ENCODE data around the gene GABARAPL1. TPM values are rescaled to one million over a fixed set of nuclear protein-coding genes. Genes with fewer than 3 reads are reported as not detected.

GABARAPL1 gene
- total RNA-seq, 1 experiment from 2014 or later = 55.6 TPM

DNA sequence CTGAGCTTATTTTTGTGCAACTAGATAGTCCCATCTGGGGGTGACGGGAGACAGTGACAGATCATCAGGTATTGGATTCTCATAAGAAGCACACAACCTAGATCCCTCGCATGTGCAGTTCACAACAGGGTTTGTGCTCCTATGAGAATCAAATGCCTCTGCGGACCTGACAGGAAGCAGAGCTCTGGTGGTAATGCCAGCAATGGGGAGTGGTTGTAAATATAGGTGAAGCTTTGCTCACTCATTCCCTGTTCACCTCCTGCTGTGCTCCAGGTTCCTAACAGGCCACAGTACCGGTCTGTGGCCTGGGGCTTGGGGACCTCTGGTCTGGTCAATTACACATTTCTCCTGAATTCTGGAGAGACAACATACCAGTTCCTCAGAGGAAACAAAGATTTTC is 39.0 kb downstream of the GABARAPL1 start:
- Histone ChIP-seq H2BK12ac (ENCODE audit: insufficient read length, low read depth, low read length) (no peak overlapping the region), H2BK5ac (ENCODE audit: insufficient read length, low read length) (no peak overlapping the region), H4K91ac (ENCODE audit: insufficient read length, low read depth, low read length) (no peak overlapping the region), H3K27me3 (ENCODE audit: insufficient read depth, low read length) (no peaks in the 10 kb centered on the region), H3K18ac (ENCODE audit: insufficient read length, low read depth, low read length) (no peak overlapping the region), H4K8ac (replicated peaks; ENCODE audit: insufficient read length, low read depth, low read length) (no peak overlapping the region), H3K4me1 (ENCODE audit: insufficient read depth, low read length) (no peaks in the 10 kb centered on the region), H2BK20ac (ENCODE audit: low read depth, low read length, poor library complexity, severe bottlenecking) (no peak overlapping the region), H3K23me2 (ENCODE audit: insufficient read length, low read depth, low read length, poor library complexity, severe bottlenecking) (no peaks in the 10 kb centered on the region), H2BK120ac (ENCODE audit: low read depth, low read length, poor library complexity, severe bottlenecking) (no peak overlapping the region), H2AK5ac (ENCODE audit: insufficient read length, low read length) (no peak overlapping the region), H3K79me2 (ENCODE audit: insufficient read depth, low read length) (no peaks in the 10 kb centered on the region), H3K23ac (ENCODE audit: insufficient read length, low read depth, low read length) (no peak overlapping the region), H3K9me3 (ENCODE audit: control insufficient read depth, low read depth, low read length) (no peaks in the 10 kb centered on the region), H2BK15ac (ENCODE audit: low read depth, low read length) (no peak overlapping the region), H3K27ac (ENCODE audit: insufficient read length, low read depth, low read length) (no peak overlapping the region), H4K5ac (ENCODE audit: insufficient read length, low read depth, low read length) (no peak overlapping the region), H4K20me1 (ENCODE audit: control insufficient read depth, insufficient read depth, insufficient read length) (no peaks in the 10 kb centered on the region), H3K56ac (ENCODE audit: insufficient read length, low read depth, low read length) (no peak overlapping the region), H3K9ac (ENCODE audit: extremely low read depth, insufficient read length, low read length) (no peak overlapping the region), H2AFZ (ENCODE audit: low read length) (no peak overlapping the region), H3K4ac (ENCODE audit: low read depth, low read length) (no peak overlapping the region), H3K79me1 (ENCODE audit: insufficient read depth, low read depth, low read length, poor library complexity, severe bottlenecking) (no peaks in the 10 kb centered on the region), H3K4me2 (ENCODE audit: insufficient read depth, insufficient read length, low read length) (no peak overlapping the region), H3K14ac (ENCODE audit: insufficient read depth, low read length) (no peak overlapping the region), H3T11ph (ENCODE audit: low read length) (no peak overlapping the region)
- no peak overlapping the region for H3K27ac Mint-ChIP-seq
- no peak overlapping the region for H3K4me3 Mint-ChIP-seq
- peaks cover 9 to 11% of the 10 kb centered on the region in 2 experiments; a peak in 4 of 5 replicates for H3K9me3 Mint-ChIP-seq
- H3K27me3 Mint-ChIP-seq (ENCODE audit: low read depth) = no peaks in the 10 kb centered on the region
- WGBS (ENCODE audit: extremely low coverage, insufficient read length, low lambda C conversion rate) = no CpG with 5 or more reads among the region's 4 CpGs
- DNase-seq = no peak
- TF ChIP-seq, protein P1, sequence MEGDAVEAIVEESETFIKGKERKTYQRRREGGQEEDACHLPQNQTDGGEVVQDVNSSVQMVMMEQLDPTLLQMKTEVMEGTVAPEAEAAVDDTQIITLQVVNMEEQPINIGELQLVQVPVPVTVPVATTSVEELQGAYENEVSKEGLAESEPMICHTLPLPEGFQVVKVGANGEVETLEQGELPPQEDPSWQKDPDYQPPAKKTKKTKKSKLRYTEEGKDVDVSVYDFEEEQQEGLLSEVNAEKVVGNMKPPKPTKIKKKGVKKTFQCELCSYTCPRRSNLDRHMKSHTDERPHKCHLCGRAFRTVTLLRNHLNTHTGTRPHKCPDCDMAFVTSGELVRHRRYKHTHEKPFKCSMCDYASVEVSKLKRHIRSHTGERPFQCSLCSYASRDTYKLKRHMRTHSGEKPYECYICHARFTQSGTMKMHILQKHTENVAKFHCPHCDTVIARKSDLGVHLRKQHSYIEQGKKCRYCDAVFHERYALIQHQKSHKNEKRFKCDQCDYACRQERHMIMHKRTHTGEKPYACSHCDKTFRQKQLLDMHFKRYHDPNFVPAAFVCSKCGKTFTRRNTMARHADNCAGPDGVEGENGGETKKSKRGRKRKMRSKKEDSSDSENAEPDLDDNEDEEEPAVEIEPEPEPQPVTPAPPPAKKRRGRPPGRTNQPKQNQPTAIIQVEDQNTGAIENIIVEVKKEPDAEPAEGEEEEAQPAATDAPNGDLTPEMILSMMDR (conservative IDR thresholded peaks at IDR 0.05) = no peak
- peaks cover 0 to 3% (median 1%) of the 10 kb centered on the region in 3 experiments; a peak in 3 of 7 replicates for H3K36me3 Mint-ChIP-seq (ENCODE audit: insufficient read depth in 1 of 3, low read depth in 3 of 3)
- H3K4me1 Mint-ChIP-seq = peaks cover 4% of the 10 kb centered on the region in 2 experiments; a peak in 3 of 4 replicates
